GM18861 (cell line): ENCODE measurements around the gene DOCK2.
"Not testable (repeated sequence)": the region's sequence is repeated elsewhere in the genome, so short reads cannot be mapped to it uniquely, and the experiment has no call there.

Experiments
- ATAC-seq: cut with Tn5 transposase; IDR thresholded peaks from one replicate; pipeline ENCODE4 v1.9.1; 2021; ENCODE audit not compliant: unreplicated experiment

DOCK2 gene

DNA sequence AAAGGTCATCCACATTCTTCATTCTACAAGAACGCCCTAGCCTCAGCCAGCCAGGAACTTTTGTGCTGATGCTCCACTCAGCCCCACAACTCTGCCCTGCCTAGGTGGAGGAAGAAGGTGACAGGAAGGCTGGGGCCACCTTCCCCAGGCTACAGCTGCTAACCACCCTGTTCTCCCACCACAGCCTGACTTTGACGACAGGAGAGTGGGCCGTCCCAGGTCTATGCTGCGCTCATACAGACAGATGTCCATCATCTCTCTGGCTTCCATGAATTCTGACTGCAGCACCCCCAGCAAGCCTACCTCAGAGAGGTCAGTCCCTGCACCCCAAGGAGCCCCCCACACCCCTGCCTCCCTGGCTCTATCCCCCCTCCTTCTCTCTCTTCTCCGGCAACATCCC lies 440.5 kb downstream of the DOCK2 start:
- ATAC-seq, result no peak

DNA sequence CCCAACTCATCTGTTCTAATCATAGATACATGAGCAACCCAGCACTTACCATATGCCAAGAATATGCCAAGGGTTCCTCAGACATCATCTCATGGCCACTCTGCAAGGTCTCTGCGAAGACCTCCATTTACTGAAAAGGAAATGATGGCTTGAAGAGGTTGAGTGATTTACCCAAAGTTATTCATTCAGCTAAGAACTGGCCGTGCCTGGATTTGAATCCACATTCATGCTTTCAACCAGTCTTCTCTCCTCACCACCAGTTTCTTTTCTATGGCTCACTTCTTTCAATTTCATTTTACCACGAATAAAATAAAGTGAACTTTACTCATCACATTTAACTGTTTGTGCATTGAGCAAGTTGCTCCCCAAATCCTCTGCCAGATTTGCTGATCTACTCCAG lies 441.4 kb downstream of the DOCK2 start:
- no peak for ATAC-seq

DNA sequence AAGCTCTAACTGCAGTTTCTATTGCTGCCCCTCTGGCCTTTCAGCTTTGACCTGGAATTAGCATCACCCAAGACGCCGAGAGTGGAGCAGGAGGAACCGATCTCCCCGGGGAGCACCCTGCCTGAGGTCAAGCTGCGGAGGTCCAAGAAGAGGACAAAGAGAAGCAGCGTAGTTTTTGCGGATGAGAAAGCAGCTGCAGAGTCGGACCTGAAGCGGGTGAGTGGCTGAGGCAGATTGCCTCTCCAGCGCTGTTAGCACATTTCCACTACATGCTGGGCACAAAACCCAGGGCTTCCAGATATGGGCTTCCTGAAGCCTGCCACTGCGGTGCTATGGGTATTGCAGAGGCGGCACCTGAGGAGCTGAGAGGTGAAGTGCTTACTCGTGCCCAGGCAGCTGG lies 441.9 kb downstream of the DOCK2 start:
- ATAC-seq, result no peak

DNA sequence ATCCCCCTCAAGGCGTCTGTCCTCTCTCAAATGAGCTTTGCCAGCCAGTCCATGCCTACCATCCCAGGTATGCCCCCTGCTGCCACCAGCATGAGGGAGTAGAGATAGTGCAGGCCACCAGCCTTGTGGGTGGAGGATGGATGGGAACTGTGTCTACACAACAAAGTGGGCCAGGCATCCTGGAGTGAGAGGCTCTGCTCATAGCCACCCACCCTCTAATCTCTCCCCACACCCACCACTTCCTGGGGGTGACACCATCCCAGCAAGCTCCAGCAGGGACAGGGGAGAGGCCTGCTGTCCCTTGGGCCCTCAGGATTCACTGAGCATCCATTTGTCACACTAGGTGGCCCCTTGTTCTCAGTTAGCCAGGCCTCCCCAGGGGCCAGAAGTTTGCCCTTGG lies 443.1 kb downstream of the DOCK2 start:
- ATAC-seq, result no peak

DNA sequence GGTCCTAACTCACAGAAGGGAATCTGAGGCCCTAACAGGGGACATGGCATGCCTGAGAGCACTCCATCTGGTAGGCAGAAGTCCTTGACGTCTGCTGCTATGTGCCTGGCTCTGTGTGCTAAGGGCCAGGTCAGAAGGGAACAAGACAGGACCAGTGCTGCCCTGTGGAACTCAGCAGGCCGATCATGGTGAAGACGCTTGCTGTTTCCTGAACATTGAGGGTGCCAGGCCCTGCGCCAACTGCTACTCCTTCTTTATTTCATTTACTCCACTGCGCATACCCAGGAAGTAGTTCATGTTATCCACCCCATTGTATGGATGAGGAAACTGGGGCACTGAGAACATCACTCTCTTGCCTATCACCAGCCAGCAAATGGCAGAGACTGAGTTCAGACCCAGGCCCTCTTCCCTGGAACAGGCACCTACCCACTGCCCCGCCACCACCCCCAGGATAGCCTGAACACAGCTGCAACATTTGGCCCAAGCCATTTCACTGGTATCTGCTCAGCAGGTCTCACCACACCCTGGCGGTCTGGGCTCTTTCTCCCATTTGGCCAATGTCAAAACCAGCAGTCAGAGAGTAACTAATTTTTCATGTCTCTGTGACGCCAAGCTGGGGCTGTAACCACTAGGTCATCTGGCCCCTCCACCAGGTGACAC lies 443.8 kb downstream of the DOCK2 start:
- no peak for ATAC-seq

DNA sequence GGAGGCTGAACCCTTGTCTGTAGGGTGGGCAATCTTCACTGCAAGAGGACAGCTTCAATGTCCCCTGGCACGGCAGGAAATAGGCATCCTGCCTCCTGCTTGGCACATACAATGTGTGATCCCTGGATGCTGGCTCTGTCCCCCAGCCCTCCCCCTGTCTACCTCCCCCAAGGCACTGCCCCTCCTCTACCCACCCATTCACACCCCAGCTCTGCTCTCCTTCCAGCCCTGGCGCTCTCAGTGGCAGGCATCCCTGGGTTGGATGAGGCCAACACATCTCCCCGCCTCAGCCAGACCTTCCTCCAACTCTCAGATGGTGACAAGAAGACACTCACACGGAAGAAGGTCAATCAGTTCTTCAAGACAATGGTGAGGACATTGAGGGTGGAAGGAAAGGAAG lies 444.5 kb downstream of the DOCK2 start:
- no peak for ATAC-seq

DNA sequence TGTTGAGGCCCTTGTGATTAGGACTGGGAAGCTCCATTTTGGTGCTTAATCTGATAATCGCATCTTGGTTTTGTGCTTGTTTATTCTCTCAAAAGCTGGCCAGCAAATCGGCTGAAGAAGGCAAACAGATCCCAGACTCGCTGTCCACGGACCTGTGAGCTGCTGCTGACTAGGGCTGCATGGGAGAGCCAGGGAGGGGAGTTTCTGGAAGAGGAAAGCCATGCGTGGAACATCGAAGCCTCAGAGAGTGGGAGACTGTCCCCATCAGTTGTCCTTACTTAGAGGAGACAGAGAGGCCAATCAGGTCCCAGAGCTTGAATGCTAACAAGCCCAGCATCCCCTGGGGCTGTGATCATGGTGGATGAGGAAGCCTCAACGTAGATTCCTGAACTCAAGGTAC lies 445.6 kb downstream of the DOCK2 start:
- no peak for ATAC-seq

DNA sequence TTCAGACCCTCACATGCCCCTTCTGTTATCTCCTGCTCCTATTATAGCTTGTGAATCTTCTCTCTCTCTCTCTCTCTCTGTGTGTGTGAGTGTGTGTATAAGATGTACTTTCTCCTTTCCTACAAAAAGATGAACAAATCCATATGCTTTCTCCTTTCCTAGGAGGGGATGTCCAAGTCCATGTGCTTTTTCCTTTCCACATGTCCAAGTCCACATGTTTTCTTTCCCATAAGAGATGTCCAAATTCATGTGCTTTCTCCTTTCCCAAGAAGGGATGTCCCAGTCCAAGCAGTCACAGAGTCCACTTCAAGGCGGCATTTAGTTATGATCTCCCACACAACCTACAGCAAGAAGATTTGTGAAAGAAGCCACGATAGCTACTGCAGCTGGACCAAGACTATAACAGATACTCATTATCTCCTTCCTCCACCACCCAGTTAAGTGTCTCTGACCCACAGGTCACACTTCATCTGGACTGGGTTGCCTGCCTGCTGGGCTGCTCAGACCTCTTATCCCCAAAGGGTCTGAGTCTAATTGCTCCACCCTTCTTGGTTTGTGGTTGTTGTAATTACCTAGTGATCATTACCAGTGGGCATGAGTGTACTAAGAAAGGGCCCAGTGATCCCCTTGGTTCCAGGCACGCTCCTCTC lies 450.2 kb downstream of the DOCK2 start:
- ATAC-seq, result no peak

DNA sequence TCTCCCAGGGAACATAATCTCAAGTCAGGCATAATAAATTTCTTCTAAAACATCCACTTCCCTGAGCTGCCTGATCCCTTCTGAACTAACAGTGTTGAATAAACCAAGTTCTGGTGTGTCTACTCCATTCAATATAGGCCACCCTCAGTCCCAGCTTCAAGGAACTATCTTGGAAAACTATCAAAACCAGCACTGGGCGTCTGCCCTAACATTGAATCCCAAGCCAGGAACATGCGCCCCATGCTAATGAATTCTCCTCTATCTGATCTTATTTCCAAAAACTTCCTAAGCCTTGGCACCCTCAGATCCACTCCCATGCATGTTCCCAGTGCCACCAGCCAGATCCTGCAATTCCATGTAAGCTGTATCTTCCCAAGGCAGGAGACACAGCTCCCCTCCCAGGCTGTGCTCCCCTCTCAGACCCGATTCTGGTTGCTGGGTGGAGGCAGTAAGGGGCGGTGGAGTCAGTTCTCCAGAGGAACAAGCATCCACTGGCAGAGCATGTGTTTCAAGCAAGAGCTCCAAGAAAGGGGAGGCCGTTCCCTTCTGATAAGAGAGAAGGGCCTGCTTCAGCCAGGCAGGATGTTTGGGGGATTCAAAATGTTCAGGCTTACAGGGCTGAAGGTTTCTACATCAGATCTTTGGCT lies 455.5 kb downstream of the DOCK2 start:
- no peak for ATAC-seq

DNA sequence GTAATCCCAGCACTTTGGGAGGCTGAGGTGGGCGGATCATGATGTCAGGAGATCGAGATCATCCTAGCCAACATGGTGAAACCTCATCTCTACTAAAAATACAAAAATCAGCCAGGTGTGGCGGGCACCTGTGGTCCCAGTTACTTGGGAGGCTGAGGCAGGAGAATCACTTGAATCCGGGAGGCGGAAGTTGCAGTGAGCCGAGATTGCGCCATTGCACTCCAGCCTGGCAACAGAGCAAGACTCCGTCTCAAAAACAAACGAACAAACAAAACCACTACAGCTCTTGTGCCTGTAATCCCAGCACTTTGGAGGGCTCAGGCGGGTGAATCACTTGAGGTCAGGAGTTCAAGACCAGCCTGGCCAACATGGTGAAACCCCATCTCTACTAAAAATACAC lies 457.3 kb downstream of the DOCK2 start:
- ATAC-seq, result not testable (repeated sequence)

DNA sequence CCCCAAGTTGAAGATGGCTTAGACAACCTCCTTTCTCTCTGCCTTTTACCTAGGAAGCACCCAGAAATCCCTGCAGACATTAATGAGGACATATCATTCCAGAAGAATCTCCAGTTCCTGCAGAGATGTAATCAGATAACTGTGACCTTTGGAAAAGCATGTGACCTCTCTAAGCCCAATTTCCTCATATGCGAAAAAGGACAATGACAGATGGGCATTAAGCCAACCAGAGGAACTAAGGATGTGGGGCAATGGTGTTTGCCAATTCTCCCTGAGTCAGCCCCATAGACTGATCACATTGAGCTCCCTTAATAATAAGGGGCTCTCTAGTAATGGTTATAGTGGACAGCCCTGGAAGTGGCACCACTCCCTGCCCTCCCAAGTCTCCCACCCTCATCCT lies 458.6 kb downstream of the DOCK2 start:
- ATAC-seq, result no peak

DNA sequence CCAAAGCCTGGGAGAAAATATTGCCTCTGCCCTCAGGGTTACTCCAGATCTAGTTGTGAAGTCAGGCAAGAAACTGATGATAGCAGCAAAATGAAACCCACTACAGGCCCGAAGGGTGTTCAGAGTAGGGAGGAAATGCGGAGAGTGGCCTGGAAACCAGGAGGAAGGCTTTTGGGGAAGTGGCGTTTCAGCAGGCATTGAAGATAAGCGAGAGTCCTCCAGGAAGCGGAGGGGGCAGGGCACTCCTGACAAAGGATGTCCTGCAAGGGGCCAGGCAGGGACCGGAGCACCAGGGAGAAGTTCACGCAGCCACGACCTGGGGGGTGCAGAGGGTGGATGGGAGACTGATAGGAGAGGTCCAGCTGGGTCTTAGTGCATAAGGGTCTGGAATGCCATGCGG lies 460.9 kb downstream of the DOCK2 start:
- no peak for ATAC-seq

DNA sequence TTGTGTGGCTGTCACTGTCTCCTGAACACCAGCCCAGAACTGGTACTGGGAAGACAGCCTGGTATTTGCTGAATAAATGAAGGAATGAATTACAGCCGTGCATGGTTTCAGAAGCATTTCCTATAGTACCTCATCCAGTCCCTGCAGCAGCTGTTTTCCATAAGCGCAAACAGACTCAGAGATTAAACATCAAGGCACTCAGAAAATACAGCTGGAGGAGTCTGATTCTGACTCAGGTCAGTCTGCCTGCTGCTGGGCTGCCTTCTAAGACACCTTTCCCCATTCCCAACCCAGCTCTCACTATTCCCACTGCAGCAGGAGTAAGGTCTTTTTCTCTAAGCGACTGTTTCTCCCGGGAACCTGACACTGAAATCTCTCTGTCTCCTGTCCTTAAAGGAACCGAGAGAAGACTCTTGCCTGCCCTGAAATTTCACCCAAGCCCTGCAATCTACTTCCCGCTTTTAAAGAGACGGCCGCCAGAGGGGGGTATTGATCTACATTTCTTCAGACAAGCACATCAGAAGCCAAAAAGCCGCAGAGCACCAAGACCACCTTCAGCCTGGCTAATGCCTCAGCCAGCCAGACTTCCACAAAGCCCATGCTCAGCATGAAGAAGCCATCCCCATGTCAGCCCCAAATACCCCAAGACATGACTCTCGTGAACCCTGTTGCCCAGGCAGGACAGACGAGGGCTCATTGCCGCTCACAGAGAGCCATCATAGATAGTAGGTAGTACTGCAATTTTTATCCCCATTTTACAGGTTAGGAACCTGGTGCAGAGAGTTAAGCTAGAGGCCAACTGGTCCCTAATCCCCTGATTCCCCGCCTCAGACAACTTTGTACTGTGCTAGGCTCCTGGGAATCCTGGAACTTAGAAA lies 463.2 kb downstream of the DOCK2 start:
- no peak for ATAC-seq

DNA sequence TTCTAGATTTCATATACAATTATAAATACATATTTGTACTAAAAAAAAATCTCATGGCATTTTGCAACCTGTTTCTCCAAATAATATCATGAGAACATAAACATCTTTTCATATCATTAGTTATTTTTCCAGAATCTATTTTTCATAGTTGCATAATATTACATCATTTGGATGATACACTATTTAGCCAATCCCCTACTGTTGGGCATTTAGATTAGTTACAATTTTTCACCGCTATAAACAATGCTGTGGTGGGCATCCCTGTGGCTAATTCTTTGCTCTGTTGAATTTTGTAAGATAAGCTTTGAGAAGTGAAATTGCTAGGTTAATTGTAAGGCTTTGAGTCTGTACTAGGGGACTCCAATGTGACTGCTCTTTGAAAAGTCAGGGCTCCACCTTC lies 466.4 kb downstream of the DOCK2 start:
- ATAC-seq, result no peak

DNA sequence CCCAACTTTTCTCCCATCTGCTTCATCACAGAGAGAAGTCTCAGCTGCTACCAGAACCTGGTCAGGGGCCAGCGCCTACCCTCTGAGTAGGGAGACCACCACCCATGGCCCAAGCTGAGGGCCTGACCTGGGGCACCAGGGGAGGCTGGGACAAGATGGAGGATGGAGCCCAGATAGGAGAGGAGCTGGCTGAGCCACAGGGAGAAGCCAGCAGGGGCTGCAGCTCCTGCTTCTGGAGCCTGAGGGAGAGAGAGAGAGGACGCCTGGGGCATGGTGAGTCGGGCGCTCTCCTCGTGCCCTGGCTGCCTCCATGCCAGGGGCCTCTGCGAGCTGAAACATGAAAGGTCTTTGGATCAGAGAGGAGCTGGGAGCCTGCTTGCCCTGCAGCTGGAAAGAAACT lies 467.2 kb downstream of the DOCK2 start:
- no peak for ATAC-seq

DNA sequence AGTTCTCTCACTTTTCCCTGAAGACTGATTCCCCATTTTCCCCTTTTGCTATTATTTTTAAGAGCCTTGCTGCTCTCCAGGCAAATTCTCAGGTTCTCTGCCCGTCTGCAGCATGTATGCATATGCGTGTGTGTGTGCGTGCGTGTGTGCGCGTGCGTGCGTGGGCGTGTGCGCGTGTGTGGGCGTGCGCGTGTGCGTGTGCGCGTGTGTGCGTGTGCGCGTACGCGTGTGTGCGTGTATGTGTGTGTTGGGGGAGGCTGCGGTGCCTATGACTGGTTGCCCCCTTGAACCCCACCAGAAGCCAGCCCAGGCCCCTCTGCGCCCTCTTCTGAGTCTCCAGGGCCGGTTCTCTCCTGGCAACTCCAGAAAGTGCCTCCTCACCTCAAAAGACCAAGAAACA lies 467.6 kb downstream of the DOCK2 start:
- no peak for ATAC-seq

DNA sequence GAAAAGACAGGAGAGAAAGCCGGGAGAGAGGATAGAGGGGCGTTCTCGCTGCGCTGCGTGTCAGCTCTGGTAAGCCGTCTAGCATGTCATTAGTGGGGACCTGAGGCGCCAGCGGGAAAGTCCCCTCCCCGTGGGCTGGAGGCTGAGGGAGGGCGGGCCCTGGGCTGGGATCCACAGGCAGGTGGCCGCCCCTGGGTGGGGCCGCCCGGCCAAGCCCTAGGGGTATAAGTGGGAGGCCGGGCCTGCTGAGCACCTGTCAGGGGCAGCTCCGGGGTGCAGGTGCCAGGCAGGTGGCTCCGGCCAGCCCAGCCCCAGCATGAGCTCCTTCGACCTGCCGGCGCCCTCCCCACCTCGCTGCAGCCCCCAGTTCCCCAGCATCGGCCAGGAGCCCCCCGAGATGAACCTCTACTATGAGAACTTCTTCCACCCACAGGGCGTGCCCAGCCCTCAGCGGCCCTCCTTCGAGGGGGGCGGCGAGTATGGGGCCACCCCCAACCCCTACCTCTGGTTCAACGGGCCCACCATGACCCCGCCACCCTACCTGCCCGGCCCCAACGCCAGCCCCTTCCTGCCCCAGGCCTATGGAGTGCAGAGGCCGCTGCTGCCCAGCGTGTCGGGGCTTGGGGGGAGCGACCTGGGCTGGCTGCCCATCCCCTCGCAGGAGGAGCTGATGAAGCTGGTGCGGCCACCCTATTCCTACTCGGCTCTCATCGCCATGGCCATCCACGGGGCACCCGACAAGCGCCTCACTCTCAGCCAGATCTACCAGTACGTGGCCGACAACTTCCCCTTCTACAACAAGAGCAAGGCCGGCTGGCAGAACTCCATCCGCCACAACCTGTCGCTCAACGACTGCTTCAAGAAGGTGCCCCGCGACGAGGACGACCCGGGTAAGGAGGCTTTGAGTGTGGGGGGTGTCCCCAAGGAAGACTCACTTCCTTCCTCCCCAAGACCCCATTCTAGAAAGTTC lies 468.9 kb downstream of the DOCK2 start, which contains the start of gene FOXI1:
Gene FOXI1, plus strand, starts transcription at position 256 of the 970 bp plus-strand sequence. Its CDS starts 61 bp downstream, at position 317.
- ATAC-seq, result no peak

DNA sequence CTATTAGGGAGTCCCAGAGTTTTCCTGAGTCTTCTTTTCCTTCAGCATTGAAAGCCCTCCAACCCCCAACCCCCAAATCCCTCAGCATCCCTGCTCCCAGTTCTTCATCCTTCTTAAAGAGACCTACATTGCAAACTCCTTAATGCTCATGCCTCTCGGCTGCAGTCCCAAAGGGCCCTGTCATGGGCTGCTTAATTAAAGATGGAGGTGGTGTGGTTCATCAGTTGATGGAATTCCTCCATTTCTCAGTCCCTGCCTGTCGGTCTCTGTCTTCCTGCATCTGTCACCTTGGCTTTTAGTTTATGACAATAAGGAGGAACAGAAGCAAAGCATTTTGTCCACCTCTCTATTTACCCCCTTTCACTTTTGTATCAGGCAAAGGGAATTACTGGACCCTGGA lies 470.6 kb downstream of the DOCK2 start:
- no peak for ATAC-seq

DNA sequence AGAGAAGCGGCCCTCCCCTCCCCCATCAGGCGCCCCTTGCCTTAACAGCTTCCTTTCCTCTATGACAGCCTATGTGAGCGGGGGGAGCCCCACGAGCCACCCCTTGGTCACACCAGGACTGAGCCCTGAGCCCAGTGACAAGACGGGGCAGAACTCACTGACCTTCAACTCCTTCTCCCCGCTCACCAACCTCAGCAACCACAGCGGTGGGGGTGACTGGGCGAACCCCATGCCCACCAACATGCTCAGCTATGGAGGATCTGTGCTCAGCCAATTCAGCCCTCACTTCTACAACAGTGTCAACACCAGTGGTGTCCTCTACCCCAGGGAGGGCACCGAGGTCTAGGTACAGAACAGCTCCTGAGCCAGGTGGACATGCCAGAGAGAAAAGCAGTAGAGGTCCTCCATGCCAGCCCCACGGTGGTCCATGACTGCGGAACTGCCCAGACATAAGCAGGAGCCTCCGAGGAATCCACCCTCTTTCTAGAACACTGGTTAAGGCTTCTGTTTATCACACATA lies 471.3 kb downstream of the DOCK2 start:
- no peak for ATAC-seq
